Mucosa of rectum (tissue), 2 donors: ENCODE results near the gene MMP20.

ENCODE experiments used
- H3K27ac ChIP-seq, 2 donors: one replicate each; pipeline ENCODE4 v1.7.0; 2013; ENCODE audit warnings: inconsistent platforms in 2 of 2, low read depth in 2 of 2, low read length in 2 of 2
- H3K27me3 ChIP-seq, 2 donors: one replicate each; pipeline ENCODE4 v1.7.0; 2013; ENCODE audit warnings: low read length in 2 of 2; ENCODE audit not compliant: control insufficient read depth in 2 of 2, insufficient read depth in 2 of 2
- H3K36me3 ChIP-seq, 2 donors: one replicate each; pipeline ENCODE4 v1.7.0; 2013; ENCODE audit warnings: low read length in 2 of 2; ENCODE audit not compliant: control insufficient read depth in 2 of 2, insufficient read depth in 2 of 2
- H3K4me1 ChIP-seq, 2 donors: one replicate each; pipeline ENCODE4 v1.7.0; 2013; ENCODE audit warnings: low read length in 2 of 2, mild to moderate bottlenecking in 1 of 2; ENCODE audit not compliant: control insufficient read depth in 2 of 2, insufficient read depth in 2 of 2
- H3K4me3 ChIP-seq, 2 donors: one replicate each; pipeline ENCODE4 v1.7.0; 2013; ENCODE audit warnings: low read length in 2 of 2
- H3K9ac ChIP-seq, 2 donors: one replicate each; pipeline ENCODE4 v1.7.0; 2013; ENCODE audit warnings: low read length in 2 of 2, low read depth in 1 of 2, mild to moderate bottlenecking in 1 of 2
- H3K9me3 ChIP-seq, 2 donors: one replicate each; pipeline ENCODE4 v1.7.0; 2013; ENCODE audit warnings: low read length in 2 of 2; ENCODE audit not compliant: control insufficient read depth in 2 of 2
- donor health status: healthy.
- donor health status: Normal muscosa, but diverticular disease.

The MMP20 gene

GRCh38 chr11:102582140-102582539 is 43.0 kb downstream of the MMP20 start:
- H3K27me3 ChIP-seq = no peaks in the 10 kb centered on the region
- no peak overlapping the region for H3K4me3 ChIP-seq
- H3K4me1 ChIP-seq = peaks cover 0 to 3% of the 10 kb centered on the region in 2 donors
- no peaks in the 10 kb centered on the region for H3K36me3 ChIP-seq
- H3K27ac ChIP-seq = no peak overlapping the region
- H3K9ac ChIP-seq = no peak overlapping the region
- H3K9me3 ChIP-seq = no peaks in the 10 kb centered on the region

DNA sequence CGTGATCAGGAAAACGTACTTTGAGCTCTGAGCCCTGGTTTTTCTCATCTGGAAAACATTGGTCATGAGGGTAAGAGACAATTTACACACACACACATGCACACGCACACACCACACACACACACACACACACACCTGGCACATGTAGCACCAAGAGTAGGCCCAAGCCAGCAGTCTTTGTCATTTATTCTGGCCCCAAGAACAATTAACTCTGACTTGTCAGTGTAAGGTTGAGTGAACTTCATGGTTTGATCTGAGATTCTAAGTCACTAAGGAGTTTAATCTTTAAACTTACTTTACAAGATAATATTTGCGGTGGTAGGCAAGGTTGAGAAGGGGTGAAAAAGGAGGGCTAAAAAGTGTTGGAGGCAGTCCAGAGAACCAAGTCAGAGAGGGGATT is 44.1 kb downstream of the MMP20 start:
- H3K9ac ChIP-seq = no peak overlapping the region
- H3K27me3 ChIP-seq = no peaks in the 10 kb centered on the region
- no peaks in the 10 kb centered on the region for H3K9me3 ChIP-seq
- H3K27ac ChIP-seq = no peak overlapping the region
- H3K4me1 ChIP-seq = peaks cover 0 to 3% of the 10 kb centered on the region in 2 donors
- H3K36me3 ChIP-seq = no peaks in the 10 kb centered on the region
- H3K4me3 ChIP-seq = no peak overlapping the region

GRCh38 chr11:102580185-102580951 is 44.8 kb downstream of the MMP20 start:
- no peaks in the 10 kb centered on the region for H3K9me3 ChIP-seq
- H3K27me3 ChIP-seq = no peaks in the 10 kb centered on the region
- no peak overlapping the region for H3K27ac ChIP-seq
- no peak overlapping the region for H3K9ac ChIP-seq
- no peak overlapping the region for H3K4me3 ChIP-seq
- no peaks in the 10 kb centered on the region for H3K36me3 ChIP-seq
- H3K4me1 ChIP-seq = peaks cover 0 to 3% of the 10 kb centered on the region in 2 donors

DNA sequence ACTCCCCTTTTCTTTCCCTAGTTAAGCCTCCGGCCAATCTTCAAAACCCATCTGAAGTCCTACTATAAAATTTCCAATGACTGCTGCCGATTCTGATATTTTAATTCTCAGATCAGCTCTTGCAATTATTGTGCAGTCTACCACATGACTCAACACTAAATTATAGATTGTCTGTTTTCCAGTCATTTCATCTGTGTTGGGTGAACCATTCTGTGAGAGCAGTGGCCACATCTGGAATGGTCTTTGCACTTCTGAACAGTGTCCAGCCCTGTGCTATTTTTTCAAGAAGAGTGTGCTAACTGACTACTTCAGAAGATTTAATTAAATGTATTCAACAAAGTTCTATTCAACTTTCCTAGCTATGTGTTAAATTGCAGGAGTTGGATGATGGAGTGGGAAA is 47.4 kb downstream of the MMP20 start:
- peaks cover 0 to 3% of the 10 kb centered on the region in 2 donors for H3K4me1 ChIP-seq
- H3K27ac ChIP-seq = no peak overlapping the region
- H3K9me3 ChIP-seq = no peaks in the 10 kb centered on the region
- H3K4me3 ChIP-seq = no peak overlapping the region
- H3K27me3 ChIP-seq = no peaks in the 10 kb centered on the region
- H3K9ac ChIP-seq = no peak overlapping the region
- H3K36me3 ChIP-seq = no peaks in the 10 kb centered on the region

DNA sequence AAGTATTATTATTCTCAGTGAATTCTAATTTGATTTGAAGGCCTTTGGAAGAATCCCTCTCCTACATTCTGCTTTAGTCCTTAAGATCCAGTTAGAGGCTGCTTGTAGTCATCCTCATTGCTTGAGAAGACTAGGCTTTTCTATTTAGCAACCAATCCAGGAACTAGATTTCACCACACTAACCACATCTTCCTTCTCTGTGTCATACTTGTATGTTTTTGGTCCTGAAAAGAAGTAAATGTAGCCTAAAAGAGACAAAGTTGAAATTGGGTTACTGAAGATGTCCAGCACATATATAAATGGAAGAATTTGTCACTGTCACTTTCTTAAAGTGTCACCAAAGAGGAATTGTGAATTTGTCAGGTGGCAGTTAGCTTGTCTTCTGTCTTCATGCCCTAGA is 48.0 kb downstream of the MMP20 start:
- Histone ChIP-seq H3K27ac (no peak overlapping the region), H3K9ac (no peak overlapping the region), H3K4me1 (peaks cover 0 to 3% of the 10 kb centered on the region in 2 donors), H3K9me3 (no peaks in the 10 kb centered on the region), H3K36me3 (no peaks in the 10 kb centered on the region), H3K4me3 (no peak overlapping the region), H3K27me3 (no peaks in the 10 kb centered on the region)

GRCh38 chr11:102576350-102576749 is 48.8 kb downstream of the MMP20 start:
- Histone ChIP-seq H3K36me3 (no peaks in the 10 kb centered on the region), H3K9me3 (no peaks in the 10 kb centered on the region), H3K27ac (no peak overlapping the region), H3K4me3 (no peak overlapping the region), H3K27me3 (no peaks in the 10 kb centered on the region), H3K4me1 (peaks cover 0 to 3% of the 10 kb centered on the region in 2 donors), H3K9ac (no peak overlapping the region)

DNA sequence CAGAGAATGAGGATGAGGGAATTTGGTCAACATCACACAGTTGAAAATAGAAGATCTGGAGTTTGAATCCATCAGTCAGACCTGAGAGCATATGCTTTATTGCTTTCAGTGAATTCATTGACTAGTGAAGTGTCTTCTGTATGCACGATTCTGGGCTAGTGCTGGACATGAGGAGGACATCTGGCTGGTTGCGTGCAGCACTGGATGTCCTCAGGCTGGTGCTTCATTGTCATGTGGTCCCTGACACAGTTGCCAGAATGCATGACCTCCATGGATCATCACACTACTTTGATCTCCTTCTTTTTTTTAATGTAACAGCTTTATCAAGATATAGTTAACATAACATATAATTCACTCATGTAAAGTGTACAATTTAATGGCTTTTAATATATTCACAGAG is 50.1 kb downstream of the MMP20 start:
- Histone ChIP-seq H3K36me3 (no peaks in the 10 kb centered on the region), H3K9ac (no peak overlapping the region), H3K27ac (no peak overlapping the region), H3K4me1 (peaks cover 0 to 3% of the 10 kb centered on the region in 2 donors), H3K27me3 (no peaks in the 10 kb centered on the region), H3K9me3 (no peaks in the 10 kb centered on the region), H3K4me3 (no peak overlapping the region)

- Histone ChIP-seq H3K9me3 (no peaks in the 10 kb centered on the region), H3K4me3 (no peak overlapping the region), H3K9ac (no peak overlapping the region), H3K36me3 (no peaks in the 10 kb centered on the region), H3K27me3 (no peaks in the 10 kb centered on the region), H3K27ac (no peak overlapping the region), H3K4me1 (peaks cover 0 to 3% of the 10 kb centered on the region in 2 donors)
Measured at GRCh38 chr11:102573851-102574250, 51.3 kb downstream of the MMP20 start.

- H3K9ac ChIP-seq = no peak overlapping the region
- peaks cover 0 to 3% of the 10 kb centered on the region in 2 donors for H3K4me1 ChIP-seq
- H3K27me3 ChIP-seq = no peaks in the 10 kb centered on the region
- no peaks in the 10 kb centered on the region for H3K36me3 ChIP-seq
- no peak overlapping the region for H3K27ac ChIP-seq
- H3K4me3 ChIP-seq = no peak overlapping the region
- H3K9me3 ChIP-seq = no peaks in the 10 kb centered on the region
Measured at GRCh38 chr11:102572554-102573220, 52.4 kb downstream of the MMP20 start.

DNA sequence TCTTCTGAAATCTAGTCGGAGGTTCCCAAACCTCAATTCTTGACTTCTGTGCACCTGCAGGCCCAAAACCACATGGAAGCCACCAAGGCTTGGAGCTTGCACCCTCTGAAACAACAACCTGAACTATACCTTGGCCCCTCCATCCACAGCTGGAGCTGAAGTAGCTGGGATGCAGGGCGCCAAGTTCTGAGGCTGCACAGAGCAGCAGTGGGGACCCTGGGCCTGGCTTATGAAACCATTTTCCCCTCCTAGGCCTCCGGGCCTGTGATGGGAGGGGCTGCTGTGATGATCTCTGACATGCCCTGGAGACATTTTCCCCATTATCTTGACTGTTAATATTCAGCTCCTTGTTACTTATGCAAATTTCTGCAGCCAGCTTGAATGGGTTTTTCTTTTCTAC is 56.3 kb downstream of the MMP20 start:
- no peak overlapping the region for H3K9ac ChIP-seq
- no peaks in the 10 kb centered on the region for H3K36me3 ChIP-seq
- no peak overlapping the region for H3K27ac ChIP-seq
- no peaks in the 10 kb centered on the region for H3K27me3 ChIP-seq
- H3K4me1 ChIP-seq = no peaks in the 10 kb centered on the region
- H3K4me3 ChIP-seq = no peak overlapping the region
- H3K9me3 ChIP-seq = no peaks in the 10 kb centered on the region
